Stimulated activated CD4-positive, alpha-beta T cell treated with anti-CD3 and anti-CD28 coated beads, Interleukin-4, amount 100 ng/mL, for 4 hours (primary cell): ENCODE results near the gene GCC1.

Experiments
- DNase-seq, 2 experiments: peaks; one replicate each; pipeline ENCODE4 v3.0.0-alpha.2; 2020

Gene GCC1

DNA sequence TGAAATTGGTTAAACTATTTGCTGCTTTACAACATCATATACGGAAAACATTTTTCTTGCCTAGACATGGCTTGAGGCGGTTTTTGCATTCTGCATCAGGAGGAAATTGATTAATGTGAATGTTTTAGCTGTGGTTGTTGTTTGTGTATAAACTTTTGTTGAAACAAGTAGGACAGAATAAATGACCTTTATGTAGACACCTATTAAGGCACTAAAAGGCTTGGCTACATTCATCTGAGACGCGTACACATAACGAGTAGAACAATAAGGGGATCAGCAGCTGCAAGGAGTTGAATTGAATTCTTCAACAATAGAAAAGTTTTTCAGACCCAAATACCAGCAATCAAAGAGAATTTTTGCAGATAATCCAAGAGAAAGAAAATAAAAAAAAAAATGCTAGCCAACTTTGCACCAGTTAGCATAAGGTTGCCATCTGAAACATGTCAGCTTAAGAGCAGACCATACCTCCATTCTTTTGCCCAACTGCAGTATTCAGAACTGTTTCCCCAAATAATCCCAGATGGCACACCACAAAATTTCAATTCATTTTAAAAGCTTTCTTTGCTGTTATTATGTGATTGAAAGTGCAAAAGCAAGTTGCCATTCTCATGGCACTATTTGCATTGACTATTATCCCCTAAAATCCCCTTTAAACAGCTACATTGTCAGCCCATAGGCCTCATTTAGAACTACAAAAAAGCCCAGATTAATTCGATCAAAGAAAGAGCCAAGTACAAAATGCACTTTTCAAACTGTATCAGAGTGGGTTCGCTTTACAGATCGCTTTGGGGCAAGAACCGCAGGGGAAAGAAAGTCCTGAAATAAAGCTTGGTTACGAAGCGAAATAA, 49.6 kb downstream of the GCC1 start:
- no peak for DNase-seq

DNA sequence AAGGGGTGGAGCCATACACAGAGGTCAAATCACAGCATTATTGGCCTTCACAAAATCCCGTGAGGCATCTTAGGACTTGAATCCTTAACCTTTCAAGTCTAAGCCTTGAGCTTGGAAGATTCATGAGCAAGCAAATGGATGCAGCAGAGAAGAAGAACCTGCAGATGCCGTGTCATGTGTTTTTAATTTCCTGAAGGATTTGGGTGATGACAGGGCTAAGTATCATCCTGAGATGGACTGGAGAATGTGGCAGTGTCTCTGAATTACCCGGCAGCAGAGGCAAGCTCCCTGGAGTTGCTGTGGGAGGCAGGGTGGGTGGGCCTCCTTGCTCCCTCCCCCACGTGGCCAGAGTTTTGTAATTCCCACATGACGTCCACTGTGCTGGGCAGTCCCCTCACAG, 50.8 kb downstream of the GCC1 start:
- DNase-seq, result no peak

DNA sequence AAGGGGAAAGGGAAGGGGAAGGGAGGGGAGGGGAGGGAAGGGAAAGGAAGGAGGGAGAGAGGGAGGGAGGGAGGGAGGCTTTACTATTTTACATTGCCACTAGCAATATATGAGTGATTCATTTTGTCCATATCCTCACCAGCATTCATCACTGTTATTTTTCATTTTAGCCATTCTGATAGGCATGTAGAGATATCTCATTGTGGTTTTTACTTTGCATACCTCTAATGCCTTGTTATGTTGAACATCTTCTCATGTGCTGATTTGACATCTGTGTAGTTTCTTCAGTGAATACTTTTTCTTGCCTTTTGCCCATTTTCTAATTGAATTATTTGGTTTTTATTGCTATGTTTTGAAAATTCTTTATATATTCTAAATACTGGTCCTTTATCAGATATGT, 52.7 kb downstream of the GCC1 start:
- no peak for DNase-seq

DNA sequence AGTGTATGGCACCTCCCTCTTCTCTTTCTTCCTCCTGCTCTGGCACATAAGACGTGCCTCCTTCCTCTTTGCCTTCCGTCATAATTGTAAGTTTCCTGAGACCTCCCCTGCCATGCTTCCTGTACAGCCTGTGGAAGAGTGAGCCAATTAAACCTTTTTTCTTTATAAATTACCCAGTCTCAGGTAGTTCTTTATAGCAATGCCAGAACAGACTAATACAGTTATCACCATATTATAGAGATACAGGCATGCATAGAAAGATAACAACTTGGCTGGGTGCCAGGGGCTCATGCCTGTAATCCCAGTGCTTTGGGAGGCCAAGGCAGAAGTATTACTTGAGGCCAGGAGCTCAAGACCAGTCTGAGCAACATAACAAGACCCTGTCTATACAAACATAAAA, 53.2 kb downstream of the GCC1 start:
- DNase-seq, result no peak
